OCI-M2 (cell line): ENCODE data around the gene STX16.
"Not testable (repeated sequence)": the region's sequence is repeated elsewhere in the genome, so short reads cannot be mapped to it uniquely, and the experiment has no call there.

Experiments
- DNase-seq: peaks from one replicate; lab custom pipeline; 2025; ENCODE audit not compliant: unreplicated experiment; lab: John Stamatoyannopoulos, UW

STX16 gene

GRCh38 chr20:58721951-58722778 lies 71.1 kb downstream of the STX16 start:
- DNase-seq: no peak

GRCh38 chr20:58722877-58723627 lies 72.0 kb downstream of the STX16 start:
- DNase-seq: no peak

- no peak for DNase-seq
These were observed 72.5 kb downstream of the STX16 start for GRCh38 chr20:58723628-58723984.

- DNase-seq: not testable (repeated sequence)
These were observed 75.1 kb downstream of the STX16 start for GRCh38 chr20:58726156-58726555.
